Cardiac septum (tissue), 1 donor: ENCODE measurements around the gene TARP.

Experiments used
- DNase-seq: peaks from one replicate; pipeline ENCODE4 v3.0.0-alpha.2; 2020; ENCODE audit warnings: low spot score
- intact Hi-C: fragments of 100-400 bp; cut with DNase I; formaldehyde crosslinking; loops from one replicate; pipeline ENCODE4 v1.14.0; 2022
- donor health status: DM: no; HTN: no; CAD: no.

TARP gene

DNA sequence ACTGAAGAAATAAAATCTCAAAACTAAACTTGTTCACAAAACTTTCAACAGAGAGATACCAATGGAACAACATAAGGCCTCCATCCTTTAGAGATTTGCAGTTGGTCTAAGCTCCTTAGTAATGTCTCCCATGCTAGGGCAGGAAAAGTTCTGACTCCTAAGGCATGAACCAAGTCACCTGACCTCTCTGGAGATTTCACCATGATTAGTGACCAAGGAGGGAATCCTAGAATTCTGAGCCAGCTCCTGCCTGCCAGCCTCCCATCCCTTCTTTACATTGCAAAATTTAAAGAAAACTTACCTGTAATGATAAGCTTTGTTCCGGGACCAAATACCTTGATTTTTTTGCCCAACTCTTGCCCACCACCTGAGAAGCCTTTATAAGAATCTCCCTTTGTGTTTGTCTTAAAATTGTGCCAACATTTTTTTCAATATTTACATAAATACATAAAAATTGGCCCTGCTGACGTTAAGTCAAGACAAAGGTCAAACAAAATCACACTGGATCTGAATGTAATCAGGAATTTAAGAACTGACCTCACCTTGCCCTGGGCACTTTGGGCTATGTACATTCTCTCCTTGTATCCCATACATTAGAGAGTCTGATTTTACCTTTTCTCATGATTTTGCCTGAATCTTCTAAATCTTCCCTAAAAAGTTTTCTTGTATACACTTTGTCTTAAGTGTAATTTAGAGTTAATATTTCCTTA, at the start of gene TARP:
Gene TARP, minus strand, starts transcription at position 351 of the 710 bp plus-strand sequence.
- intact Hi-C loops = no loop called here
- no peak for DNase-seq

GRCh38 chr7:38323156-38323555, 49.7 kb upstream of the TARP start:
- no peak for DNase-seq
- intact Hi-C loops = no loop called here

GRCh38 chr7:38322461-38322860, 49.0 kb upstream of the TARP start:
- intact Hi-C loops = no loop called here
- DNase-seq = no peak

- intact Hi-C loops = no loop called here
- no peak for DNase-seq
These were observed 48.5 kb upstream of the TARP start for GRCh38 chr7:38321967-38322366.

DNA sequence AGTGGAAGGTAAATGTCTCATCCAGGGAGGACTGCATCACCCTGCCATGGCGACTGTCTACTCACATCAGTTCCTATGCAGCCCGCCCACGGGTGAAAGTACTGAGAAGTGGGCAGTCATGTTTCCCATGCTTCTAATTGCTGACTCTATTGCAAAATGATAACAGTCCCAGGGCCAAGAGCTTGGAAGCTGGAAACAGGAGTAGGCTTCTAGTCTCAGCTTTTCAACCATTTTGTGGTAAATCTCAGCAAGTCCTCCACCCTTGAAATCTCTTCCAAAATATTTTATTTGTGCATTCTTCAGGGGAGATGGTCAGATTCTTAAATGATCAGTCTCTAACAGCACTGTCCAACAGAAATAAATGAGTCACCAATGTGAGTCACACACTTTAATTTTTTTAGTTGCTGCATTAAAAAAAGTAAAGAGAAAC, 48.1 kb upstream of the TARP start:
- no peak for DNase-seq
- intact Hi-C loops = no loop called here

DNA sequence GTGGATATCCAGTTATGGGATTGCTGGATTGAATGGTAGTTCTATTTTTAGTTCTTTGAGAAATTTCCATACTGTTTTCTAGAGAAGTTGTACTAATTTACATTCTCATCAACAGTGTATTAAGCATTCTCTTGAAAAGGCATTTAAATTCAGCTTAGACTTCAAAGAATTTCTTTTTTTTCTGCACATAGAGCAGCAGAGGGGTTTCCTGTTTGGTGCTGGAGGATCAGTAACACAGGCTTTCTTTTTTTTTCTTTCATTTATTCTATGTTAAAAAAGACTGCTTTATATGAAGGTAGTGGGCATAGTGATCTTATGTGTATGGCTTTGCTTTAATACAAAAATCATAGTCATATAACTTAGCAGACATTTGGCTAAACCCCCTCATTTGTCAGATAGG, 47.6 kb upstream of the TARP start:
- DNase-seq = no peak
- intact Hi-C loops = no loop called here

DNA sequence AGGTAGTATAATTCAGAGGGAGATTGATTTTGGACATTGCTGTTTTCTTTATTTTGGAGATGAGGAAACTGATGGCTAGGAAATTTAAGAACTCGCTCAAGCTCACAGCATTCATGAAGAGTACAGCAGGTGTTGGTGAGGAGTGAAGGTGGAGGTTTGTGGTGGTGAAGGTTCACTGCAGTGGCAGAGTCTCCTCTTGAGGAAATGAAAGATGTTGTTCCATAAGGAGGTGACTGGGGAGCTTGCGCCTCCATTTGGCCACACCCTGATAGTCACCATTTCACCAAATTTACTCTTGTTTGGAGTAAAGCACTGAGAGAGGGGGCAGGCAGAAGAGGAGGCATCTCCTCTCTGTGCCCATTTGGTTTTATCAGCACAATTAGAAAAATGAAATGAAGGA, 46.4 kb upstream of the TARP start:
- no peak for DNase-seq
- intact Hi-C loops = loop anchor here (5.0 kb wide), 1 partner anchor 213 kb away; no protein-coding TSS in a partner anchor

DNA sequence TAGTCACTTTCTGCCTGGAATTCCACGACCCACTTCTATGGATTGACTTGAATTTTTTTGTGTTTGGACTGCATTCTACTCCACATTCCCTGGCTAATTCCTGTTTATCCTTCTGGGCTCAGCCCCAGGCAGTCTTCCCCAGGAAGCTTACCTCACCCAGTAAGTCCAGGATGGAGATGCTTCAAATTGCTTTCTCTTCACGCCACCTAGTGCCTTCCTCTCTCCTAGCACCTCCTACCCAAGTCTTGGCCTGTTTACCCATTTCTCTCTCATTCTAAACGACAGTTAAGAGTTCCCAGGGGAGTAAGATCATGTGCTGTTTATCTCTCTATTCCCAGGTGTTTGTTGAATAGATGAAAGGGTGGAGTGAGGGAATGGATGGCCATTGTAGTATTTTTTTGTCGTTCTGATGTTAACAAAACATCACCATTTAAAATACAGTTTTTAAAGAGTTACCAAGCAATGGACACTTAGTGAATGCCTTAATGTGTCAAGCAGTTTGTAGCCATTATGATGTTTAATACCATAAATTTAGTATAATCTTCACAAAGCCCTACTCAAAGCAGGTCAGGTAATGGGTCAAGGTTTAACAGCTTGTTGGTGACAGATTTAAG, 45.5 kb upstream of the TARP start:
- DNase-seq = no peak
- intact Hi-C loops = loop anchor here (5.0 kb wide), 1 partner anchor 212 kb away; no protein-coding TSS in a partner anchor

DNA sequence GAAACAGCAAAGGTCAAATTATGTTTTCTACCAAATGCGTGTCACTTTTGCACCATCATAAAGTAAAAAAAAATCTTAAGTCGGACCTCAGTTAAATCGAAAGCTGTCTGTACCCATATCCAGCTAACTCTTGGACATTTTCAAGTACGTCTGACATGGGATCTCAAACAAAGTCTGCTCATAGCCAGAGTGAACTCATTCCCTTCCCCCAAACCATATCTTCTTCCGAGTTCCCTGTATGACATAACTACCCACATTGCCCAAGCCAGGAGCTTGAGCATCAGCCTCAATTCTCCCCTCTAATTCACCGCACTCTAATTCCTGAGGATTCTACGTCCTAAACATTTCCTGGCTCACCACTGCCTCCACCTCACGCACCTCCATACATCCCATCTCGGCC, 44.8 kb upstream of the TARP start:
- intact Hi-C loops = loop anchor here (5.0 kb wide), 1 partner anchor 211 kb away; no protein-coding TSS in a partner anchor
- DNase-seq = no peak

DNA sequence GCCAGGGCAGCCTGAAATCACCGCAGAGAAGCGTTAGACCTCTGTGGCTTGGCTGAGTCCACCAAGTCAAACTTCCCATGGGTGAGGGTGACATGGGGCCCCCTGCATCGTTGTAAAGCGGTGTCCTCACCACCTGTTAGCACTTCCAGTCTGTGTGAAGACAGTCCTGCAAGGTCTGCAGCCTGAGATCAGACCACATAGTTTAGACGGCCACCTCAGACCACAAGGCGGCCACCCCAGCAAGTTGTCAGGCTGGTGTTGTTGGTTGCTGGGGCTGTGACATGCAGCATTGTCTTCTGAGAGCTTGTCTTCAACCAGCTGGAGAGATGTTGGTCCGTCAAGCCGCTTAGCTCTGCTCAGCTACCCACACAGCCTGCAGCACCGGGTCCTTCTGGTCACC, 44.1 kb upstream of the TARP start:
- DNase-seq = no peak
- intact Hi-C loops = loop anchor here (5.0 kb wide), 1 partner anchor 210 kb away; no protein-coding TSS in a partner anchor

GRCh38 chr7:38316733-38317360, 43.4 kb upstream of the TARP start:
- intact Hi-C loops = loop anchor here (5.0 kb wide), 1 partner anchor 210 kb away; no protein-coding TSS in a partner anchor
- no peak for DNase-seq

GRCh38 chr7:38315410-38315809, 42.0 kb upstream of the TARP start:
- intact Hi-C loops = loop anchor here (5.0 kb wide), 1 partner anchor 208 kb away; no protein-coding TSS in a partner anchor

DNA sequence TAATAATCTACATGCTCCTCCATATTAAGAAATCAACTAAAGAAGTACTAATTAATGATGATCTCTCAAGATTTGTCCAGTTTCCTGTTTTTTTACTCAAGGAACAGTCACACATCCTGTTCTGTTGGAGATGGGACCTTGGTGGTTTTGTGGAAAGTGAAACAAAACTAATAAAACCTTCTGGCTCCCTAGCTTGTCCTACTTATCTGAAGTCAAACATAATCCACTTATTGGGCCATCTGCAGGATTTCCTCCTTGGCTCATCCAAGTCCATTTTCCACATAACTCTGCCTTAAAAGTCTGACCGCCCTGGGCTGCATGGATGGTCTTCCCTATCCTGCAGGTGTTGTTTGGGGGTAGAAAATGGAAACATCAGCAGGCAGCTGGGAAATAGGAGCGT, 39.4 kb upstream of the TARP start:
- no peak for DNase-seq
- intact Hi-C loops = no loop called here

More at GRCh38 chr7:38315410-38315809, 42.0 kb upstream of the TARP start:
- no peak for DNase-seq

GRCh38 chr7:38311329-38311937, 38.0 kb upstream of the TARP start:
- DNase-seq = no peak
- intact Hi-C loops = no loop called here

DNA sequence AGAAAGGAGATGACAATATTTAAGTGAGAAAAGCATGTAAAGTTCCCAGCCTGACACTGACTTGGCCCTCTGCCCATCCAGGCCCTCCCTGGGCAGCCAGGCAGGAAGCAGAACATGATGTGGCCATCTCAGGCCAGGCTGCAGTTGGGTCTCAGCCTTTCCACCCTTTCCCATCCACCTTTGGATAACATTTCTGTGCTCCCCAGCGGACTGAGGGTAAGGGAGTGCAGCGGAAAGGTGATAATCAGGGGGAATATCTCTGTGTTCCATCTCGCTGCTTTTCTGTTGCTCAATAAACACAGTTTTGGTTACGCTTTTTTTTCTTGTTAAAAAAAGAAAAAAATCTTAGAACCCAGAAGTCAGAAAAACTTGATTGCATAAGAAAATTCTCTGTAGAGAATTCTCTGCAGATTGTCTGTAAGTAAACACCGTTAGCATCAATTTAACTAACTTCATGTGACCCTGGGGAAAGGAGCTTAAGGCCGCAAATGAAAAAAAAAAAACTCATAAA, 37.2 kb upstream of the TARP start:
- DNase-seq = no peak
- intact Hi-C loops = no loop called here

DNA sequence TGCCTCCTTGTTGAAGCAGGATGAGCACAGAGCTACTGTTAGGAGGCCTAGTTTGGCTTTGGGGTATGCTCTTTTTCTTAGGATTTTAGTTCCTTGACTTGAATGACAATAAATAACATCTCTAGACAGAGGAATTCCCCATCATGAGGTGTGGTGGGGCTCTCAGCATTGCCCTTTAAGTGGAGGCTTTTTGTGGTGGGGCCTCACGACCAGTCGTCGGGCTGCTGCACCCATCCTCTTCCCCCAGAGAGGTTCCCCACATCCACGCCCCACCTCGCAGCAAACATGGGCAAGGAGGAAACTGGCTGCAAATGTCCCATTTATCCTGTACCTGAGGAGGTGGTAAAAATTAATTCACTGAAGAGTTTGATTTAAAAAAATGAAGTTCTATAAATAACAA, 36.1 kb upstream of the TARP start:
- DNase-seq = no peak
- intact Hi-C loops = no loop called here

GRCh38 chr7:38308140-38308539, 34.7 kb upstream of the TARP start:
- intact Hi-C loops = no loop called here
- no peak for DNase-seq

- DNase-seq = no peak
- intact Hi-C loops = no loop called here
These were observed 34.2 kb upstream of the TARP start for GRCh38 chr7:38307640-38308039.

- DNase-seq = no peak
- intact Hi-C loops = no loop called here
These were observed 33.5 kb upstream of the TARP start for GRCh38 chr7:38306914-38307313.

GRCh38 chr7:38306171-38306570, 32.7 kb upstream of the TARP start:
- intact Hi-C loops = no loop called here
- DNase-seq = no peak
